Fibroblast of lung (primary cell): ENCODE results near the gene TRAPPC14.

Experiments
- EZH2 ChIP-seq: IDR thresholded peaks from 2 replicates; pipeline ENCODE4 v1.5.1; 2012; ENCODE audit warnings: low read length, control low read depth, mild to moderate bottlenecking; ENCODE audit errors: missing control alignments
- TF ChIP-seq, protein P1 (sequence below), 2 donors: IDR thresholded peaks in 1 of 2; conservative IDR thresholded peaks in 1 of 2; 1 replicate in 1 of 2; 2 replicates in 1 of 2; pipeline ENCODE4 v1.5.1; 2011 to 2012; ENCODE audit warnings: low read length in 2 of 2, control low read depth in 1 of 2, inconsistent platforms in 1 of 2, low read depth in 1 of 2, mild to moderate bottlenecking in 1 of 2

- no peak for TF ChIP-seq EZH2
- TF ChIP-seq, protein P1, sequence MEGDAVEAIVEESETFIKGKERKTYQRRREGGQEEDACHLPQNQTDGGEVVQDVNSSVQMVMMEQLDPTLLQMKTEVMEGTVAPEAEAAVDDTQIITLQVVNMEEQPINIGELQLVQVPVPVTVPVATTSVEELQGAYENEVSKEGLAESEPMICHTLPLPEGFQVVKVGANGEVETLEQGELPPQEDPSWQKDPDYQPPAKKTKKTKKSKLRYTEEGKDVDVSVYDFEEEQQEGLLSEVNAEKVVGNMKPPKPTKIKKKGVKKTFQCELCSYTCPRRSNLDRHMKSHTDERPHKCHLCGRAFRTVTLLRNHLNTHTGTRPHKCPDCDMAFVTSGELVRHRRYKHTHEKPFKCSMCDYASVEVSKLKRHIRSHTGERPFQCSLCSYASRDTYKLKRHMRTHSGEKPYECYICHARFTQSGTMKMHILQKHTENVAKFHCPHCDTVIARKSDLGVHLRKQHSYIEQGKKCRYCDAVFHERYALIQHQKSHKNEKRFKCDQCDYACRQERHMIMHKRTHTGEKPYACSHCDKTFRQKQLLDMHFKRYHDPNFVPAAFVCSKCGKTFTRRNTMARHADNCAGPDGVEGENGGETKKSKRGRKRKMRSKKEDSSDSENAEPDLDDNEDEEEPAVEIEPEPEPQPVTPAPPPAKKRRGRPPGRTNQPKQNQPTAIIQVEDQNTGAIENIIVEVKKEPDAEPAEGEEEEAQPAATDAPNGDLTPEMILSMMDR (conservative IDR thresholded peaks at IDR 0.05 in 1 of 2, IDR thresholded peaks at IDR 0.05 in 1 of 2; ENCODE audit: low read depth in 1 of 2, low read length in 2 of 2), result no peak
These were observed 16.1 kb upstream of the TRAPPC14 start for GRCh38 chr7:100174582-100174981.
